Subcutaneous abdominal adipose tissue (tissue), 5 donors: ENCODE results near the gene BORCS8.

ENCODE experiments used
- H3K27ac ChIP-seq: one replicate; pipeline ENCODE4 v1.7.0; 2013; ENCODE audit warnings: low read depth, mild to moderate bottlenecking, inconsistent platforms, low read length, moderate library complexity
- H3K27me3 ChIP-seq, 5 donors: one replicate each; pipeline ENCODE4 v1.7.0; 2013; ENCODE audit warnings: low read length in 5 of 5, inconsistent platforms in 1 of 5; ENCODE audit not compliant: control insufficient read depth in 5 of 5, insufficient read depth in 4 of 5
- H3K36me3 ChIP-seq, 5 donors: one replicate each; pipeline ENCODE4 v1.7.0; 2013; ENCODE audit warnings: low read length in 5 of 5; ENCODE audit not compliant: control insufficient read depth in 5 of 5, insufficient read depth in 5 of 5
- H3K4me1 ChIP-seq, 5 donors: one replicate each; pipeline ENCODE4 v1.7.0; 2013; ENCODE audit warnings: low read length in 5 of 5, mild to moderate bottlenecking in 3 of 5, moderate library complexity in 1 of 5; ENCODE audit not compliant: control insufficient read depth in 5 of 5, insufficient read depth in 5 of 5
- H3K4me3 ChIP-seq, 5 donors: one replicate each; pipeline ENCODE4 v1.7.0; 2013; ENCODE audit warnings: low read length in 5 of 5, low read depth in 1 of 5
- H3K9ac ChIP-seq, 5 donors: one replicate each; pipeline ENCODE4 v1.7.0; 2013; ENCODE audit warnings: low read length in 5 of 5, mild to moderate bottlenecking in 4 of 5, moderate library complexity in 3 of 5
- H3K9me3 ChIP-seq, 5 donors: one replicate each; pipeline ENCODE4 v1.7.0; 2013; ENCODE audit warnings: low read length in 5 of 5; ENCODE audit not compliant: control insufficient read depth in 5 of 5
- donor health status: healthy.
- donor health status: healthy.
- donor health status: healthy.
- donor health status: healthy.
- donor health status: healthy.

BORCS8 gene

GRCh38 chr19:19192078-19192882, at the start of gene BORCS8, which contains the start of gene RFXANK:
Gene BORCS8 (minus strand): TSS chr19:19192152. CDS start chr19:19192117, 35 bp downstream.
Gene RFXANK (plus strand): TSS chr19:19192258. CDS start chr19:19193947, 1,689 bp downstream.
- H3K36me3 ChIP-seq, result peaks cover 0 to 10% (median 8%) of the 10 kb centered on the region in 5 donors
- peaks cover 8 to 51% (median 46%) of the 10 kb centered on the region in 5 donors for H3K4me1 ChIP-seq
- H3K9ac ChIP-seq, result peak within 1 kb of the TSS; percentile 87 to 100 (median 99)
- peak within 1 kb of the TSS; percentile 86 to 98 (median 95) for H3K4me3 ChIP-seq
- H3K9me3 ChIP-seq, result no peaks in the 10 kb centered on the region
- H3K27ac ChIP-seq, result peak within 1 kb of the TSS; percentile 100
- H3K27me3 ChIP-seq, result no peaks in the 10 kb centered on the region

- no peak overlapping the region for H3K27ac ChIP-seq
- H3K4me3 ChIP-seq, result no peak overlapping the region
- no peak overlapping the region for H3K9ac ChIP-seq
- H3K36me3 ChIP-seq, result no peaks in the 10 kb centered on the region
- H3K27me3 ChIP-seq, result peaks cover 0 to 6% (median 3%) of the 10 kb centered on the region in 5 donors
- no peaks in the 10 kb centered on the region for H3K4me1 ChIP-seq
- H3K9me3 ChIP-seq, result peaks cover 0 to 7% (median 0%) of the 10 kb centered on the region in 5 donors
These were observed 48.5 kb upstream of the BORCS8 start for GRCh38 chr19:19240476-19240875.

- Histone ChIP-seq H3K4me3 (no peak overlapping the region), H3K27ac (no peak overlapping the region), H3K36me3 (no peaks in the 10 kb centered on the region), H3K9ac (no peak overlapping the region), H3K27me3 (peaks cover 0 to 6% (median 3%) of the 10 kb centered on the region in 5 donors), H3K4me1 (no peaks in the 10 kb centered on the region), H3K9me3 (peaks cover 3 to 11% (median 4%) of the 10 kb centered on the region in 5 donors)
These were observed 47.7 kb upstream of the BORCS8 start for GRCh38 chr19:19239675-19240074.

GRCh38 chr19:19238126-19238894, 46.4 kb upstream of the BORCS8 start:
- H3K9me3 ChIP-seq, result peaks cover 13 to 24% (median 18%) of the 10 kb centered on the region in 5 donors
- H3K27me3 ChIP-seq, result peaks cover 0 to 6% (median 3%) of the 10 kb centered on the region in 5 donors
- H3K4me1 ChIP-seq, result no peaks in the 10 kb centered on the region
- H3K36me3 ChIP-seq, result no peaks in the 10 kb centered on the region
- H3K9ac ChIP-seq, result no peak overlapping the region
- no peak overlapping the region for H3K27ac ChIP-seq
- no peak overlapping the region for H3K4me3 ChIP-seq

- H3K9ac ChIP-seq, result no peak overlapping the region
- H3K4me3 ChIP-seq, result no peak overlapping the region
- H3K4me1 ChIP-seq, result no peaks in the 10 kb centered on the region
- H3K9me3 ChIP-seq, result peaks cover 13 to 27% (median 22%) of the 10 kb centered on the region in 5 donors
- no peaks in the 10 kb centered on the region for H3K36me3 ChIP-seq
- H3K27ac ChIP-seq, result no peak overlapping the region
- peaks cover 0 to 10% (median 6%) of the 10 kb centered on the region in 5 donors for H3K27me3 ChIP-seq
These were observed 44.2 kb upstream of the BORCS8 start for GRCh38 chr19:19236173-19236572.

GRCh38 chr19:19234220-19234816, 42.4 kb upstream of the BORCS8 start:
- Histone ChIP-seq H3K4me3 (peak overlapping the region in 3 of 5 donors; percentile 36 to 41 (median 40)), H3K9me3 (peaks cover 13 to 27% (median 22%) of the 10 kb centered on the region in 5 donors), H3K27me3 (peaks cover 0 to 6% (median 3%) of the 10 kb centered on the region in 5 donors), H3K9ac (no peak overlapping the region), H3K36me3 (no peaks in the 10 kb centered on the region), H3K27ac (no peak overlapping the region), H3K4me1 (no peaks in the 10 kb centered on the region)

- no peaks in the 10 kb centered on the region for H3K36me3 ChIP-seq
- no peak overlapping the region for H3K9ac ChIP-seq
- no peaks in the 10 kb centered on the region for H3K4me1 ChIP-seq
- H3K27ac ChIP-seq, result no peak overlapping the region
- H3K4me3 ChIP-seq, result no peak overlapping the region
- H3K27me3 ChIP-seq, result peaks cover 4 to 19% (median 11%) of the 10 kb centered on the region in 5 donors
- H3K9me3 ChIP-seq, result peaks cover 13 to 27% (median 22%) of the 10 kb centered on the region in 5 donors
These were observed 40.3 kb upstream of the BORCS8 start for GRCh38 chr19:19232261-19232721.

GRCh38 chr19:19230999-19231398, 39.0 kb upstream of the BORCS8 start:
- no peak overlapping the region for H3K27ac ChIP-seq
- no peaks in the 10 kb centered on the region for H3K36me3 ChIP-seq
- no peaks in the 10 kb centered on the region for H3K4me1 ChIP-seq
- peaks cover 13 to 25% (median 22%) of the 10 kb centered on the region in 5 donors for H3K9me3 ChIP-seq
- H3K4me3 ChIP-seq, result no peak overlapping the region
- peaks cover 16 to 32% (median 23%) of the 10 kb centered on the region in 5 donors for H3K27me3 ChIP-seq
- H3K9ac ChIP-seq, result no peak overlapping the region

GRCh38 chr19:19229701-19230100, 37.7 kb upstream of the BORCS8 start:
- Histone ChIP-seq H3K27me3 (peaks cover 22 to 42% (median 33%) of the 10 kb centered on the region in 5 donors), H3K9ac (no peak overlapping the region), H3K9me3 (peaks cover 10 to 18% (median 16%) of the 10 kb centered on the region in 5 donors), H3K27ac (no peak overlapping the region), H3K4me3 (no peak overlapping the region), H3K36me3 (no peaks in the 10 kb centered on the region), H3K4me1 (peaks cover 0 to 8% (median 6%) of the 10 kb centered on the region in 5 donors)
